Smooth muscle cell (in vitro differentiated cells): ENCODE data around the gene PCDHB3. TPM values are rescaled to one million over a fixed set of nuclear protein-coding genes. Genes with fewer than 3 reads are reported as not detected.
"Not testable (repeated sequence)": the region's sequence is repeated elsewhere in the genome, so short reads cannot be mapped to it uniquely, and the experiment has no call there.

ENCODE experiments used
- DNase-seq: peaks from one replicate; lab custom pipeline; 2025; ENCODE audit not compliant: unreplicated experiment; lab: John Stamatoyannopoulos, UW
- H2AFZ ChIP-seq: fragments of 200-600 bp; sonication (generic); 2 replicates; pipeline ENCODE4 v1.6.0; 2016; ENCODE audit warnings: antibody characterized with exemption, low read depth, mild to moderate bottlenecking
- H3F3A ChIP-seq: fragments of 200-600 bp; sonication (generic); 2 replicates; pipeline ENCODE4 v1.6.0; 2017; ENCODE audit warnings: antibody characterized with exemption, low read depth
- H3K27ac ChIP-seq: fragments of 200-600 bp; sonication (generic); 2 replicates; pipeline ENCODE4 v1.5.1; 2016; ENCODE audit warnings: low read depth, mild to moderate bottlenecking
- H3K27me3 ChIP-seq: fragments of 200-600 bp; sonication (generic); 2 replicates; pipeline ENCODE4 v1.6.1; 2016; ENCODE audit warnings: low read depth, mild to moderate bottlenecking
- H3K36me3 ChIP-seq: fragments of 200-600 bp; sonication (generic); 2 replicates; pipeline ENCODE4 v1.5.1; 2016; ENCODE audit warnings: low read depth
- H3K4me1 ChIP-seq: fragments of 200-600 bp; sonication (generic); 2 replicates; pipeline ENCODE4 v1.5.1; 2016; ENCODE audit warnings: low read depth
- H3K4me2 ChIP-seq: fragments of 200-600 bp; sonication (generic); 2 replicates; pipeline ENCODE4 v1.6.0; 2016; ENCODE audit warnings: mild to moderate bottlenecking
- H3K4me3 ChIP-seq: fragments of 200-600 bp; sonication (generic); 2 replicates; pipeline ENCODE4 v1.5.1; 2016; ENCODE audit warnings: mild to moderate bottlenecking
- H3K79me2 ChIP-seq: fragments of 200-600 bp; sonication (generic); 2 replicates; pipeline ENCODE4 v1.6.0; 2016; ENCODE audit warnings: low read depth, mild to moderate bottlenecking
- H3K9ac ChIP-seq: fragments of 200-600 bp; sonication (generic); 2 replicates; pipeline ENCODE4 v1.6.0; 2016; ENCODE audit warnings: low read depth
- H3K9me3 ChIP-seq: fragments of 200-600 bp; sonication (generic); replicated peaks from 2 replicates; pipeline ENCODE4 v1.5.1; 2016; ENCODE audit warnings: low read depth
- H4K20me1 ChIP-seq: fragments of 200-600 bp; sonication (generic); 2 replicates; pipeline ENCODE4 v1.6.0; 2016; ENCODE audit warnings: low read depth
- CTCF ChIP-seq: fragments of 200-600 bp; sonication (generic); IDR thresholded peaks from 2 replicates; pipeline ENCODE4 v1.5.1; 2017; ENCODE audit warnings: borderline replicate concordance, mild to moderate bottlenecking, antibody characterized with exemption; ENCODE audit not compliant: insufficient read depth, poor library complexity, severe bottlenecking
- WGBS: methylation state at CpG from one replicate; pipeline ENCODE4 v1.1.7; 2016; ENCODE audit warnings: low lambda C conversion rate; 5-methylcytosine and 5-hydroxymethylcytosine counted together
- polyA plus RNA-seq: library from polyadenylated mRNA; unstranded; fragments of >200 nt; fragmentation: Nextera tagmentation; extraction: Ambion mirVana; gene quantifications from 2 replicates; pipeline ENCODE4 v1.2.1, GENCODE V29; 2016
- total RNA-seq: library from RNA; depleted of rRNA; stranded (reverse); fragments of >200 nt; gene quantifications from 2 replicates; pipeline ENCODE4 v1.2.3, GENCODE V29; 2014

Gene PCDHB3
- total and polyA plus RNA-seq, 2 experiments from 2014 or later = 1.8 to 3.8 TPM

DNA sequence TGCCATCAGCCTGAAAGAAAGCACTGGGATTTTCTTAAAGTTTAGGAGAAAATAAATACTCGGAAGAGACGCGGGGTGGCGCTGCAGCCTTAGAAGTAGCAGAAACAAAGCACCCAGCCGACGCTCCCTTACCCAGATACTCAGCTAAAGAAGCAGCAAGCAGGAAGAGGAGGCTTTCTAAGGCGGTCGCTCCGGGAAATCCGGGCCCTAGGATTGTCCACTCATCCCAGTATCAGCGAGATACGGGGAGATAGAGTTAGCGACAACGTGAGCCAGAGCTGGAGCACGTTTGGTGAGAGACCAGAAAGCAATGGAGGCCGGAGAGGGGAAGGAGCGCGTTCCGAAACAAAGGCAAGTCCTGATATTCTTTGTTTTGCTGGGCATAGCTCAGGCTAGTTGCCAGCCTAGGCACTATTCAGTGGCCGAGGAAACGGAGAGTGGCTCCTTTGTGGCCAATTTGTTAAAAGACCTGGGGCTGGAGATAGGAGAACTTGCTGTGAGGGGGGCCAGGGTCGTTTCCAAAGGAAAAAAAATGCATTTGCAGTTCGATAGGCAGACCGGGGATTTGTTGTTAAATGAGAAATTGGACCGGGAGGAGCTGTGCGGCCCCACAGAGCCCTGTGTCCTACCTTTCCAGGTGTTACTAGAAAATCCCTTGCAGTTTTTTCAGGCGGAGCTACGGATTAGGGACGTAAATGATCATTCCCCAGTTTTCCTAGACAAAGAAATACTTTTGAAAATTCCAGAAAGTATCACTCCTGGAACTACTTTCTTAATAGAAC is 5.6 kb upstream of the PCDHB3 start, which contains the start of gene PCDHB2:
TSS of gene PCDHB2 (plus strand) at position 135 of the 782 bp plus-strand sequence. CDS start at position 311, 176 bp downstream.
- peaks cover 36% of the 10 kb centered on the region for H3K79me2 ChIP-seq
- WGBS = 3% methylated on average over 29 of the region's 29 CpGs
- H3K4me3 ChIP-seq = peak within 1 kb of the TSS; percentile 85
- peak within 1 kb of the TSS; percentile 88 for H3K4me2 ChIP-seq
- no peaks in the 10 kb centered on the region for H3K27me3 ChIP-seq
- peak within 1 kb of the TSS; percentile 82 for H3K27ac ChIP-seq
- peak; percentile 20 for DNase-seq
- H3F3A ChIP-seq = no peaks in the 10 kb centered on the region
- H3K9ac ChIP-seq = peak within 1 kb of the TSS; percentile 90
- H4K20me1 ChIP-seq = no peaks in the 10 kb centered on the region
- H3K4me1 ChIP-seq = no peaks in the 10 kb centered on the region
- H3K9me3 ChIP-seq = peaks cover 14% of the 10 kb centered on the region
- peaks cover 24% of the 10 kb centered on the region for H3K36me3 ChIP-seq
- H2AFZ ChIP-seq = peak within 1 kb of the TSS; percentile 98
- peak; percentile 79 for TF ChIP-seq CTCF

- WGBS = 70% methylated on average over 12 of the region's 12 CpGs
- Histone ChIP-seq H3K9ac (peak overlapping the region; percentile 90), H2AFZ (peak overlapping the region; percentile 98), H3K9me3 (peaks cover 14% of the 10 kb centered on the region), H3K4me2 (peak overlapping the region; percentile 88), H3F3A (no peaks in the 10 kb centered on the region), H3K79me2 (peaks cover 36% of the 10 kb centered on the region), H3K27me3 (no peaks in the 10 kb centered on the region), H4K20me1 (no peaks in the 10 kb centered on the region), H3K27ac (no peak overlapping the region), H3K36me3 (peaks cover 25% of the 10 kb centered on the region), H3K4me3 (peak overlapping the region; percentile 85), H3K4me1 (no peaks in the 10 kb centered on the region)
- TF ChIP-seq CTCF = no peak
- no peak for DNase-seq
These were observed 5.0 kb upstream of the PCDHB3 start for GRCh38 chr5:141095263-141095641.

DNA sequence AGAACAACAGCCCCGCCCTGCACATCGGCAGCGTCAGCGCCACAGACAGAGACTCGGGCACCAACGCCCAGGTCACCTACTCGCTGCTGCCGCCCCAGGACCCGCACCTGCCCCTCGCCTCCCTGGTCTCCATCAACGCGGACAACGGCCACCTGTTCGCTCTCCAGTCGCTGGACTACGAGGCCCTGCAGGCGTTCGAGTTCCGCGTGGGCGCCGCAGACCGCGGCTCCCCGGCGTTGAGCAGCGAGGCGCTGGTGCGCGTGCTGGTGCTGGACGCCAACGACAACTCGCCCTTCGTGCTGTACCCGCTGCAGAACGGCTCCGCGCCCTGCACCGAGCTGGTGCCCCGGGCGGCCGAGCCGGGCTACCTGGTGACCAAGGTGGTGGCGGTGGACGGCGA is 4.1 kb upstream of the PCDHB3 start:
- not testable (repeated sequence) for H4K20me1 ChIP-seq
- WGBS = 98% methylated on average over 38 of the region's 46 CpGs

GRCh38 chr5:141096586-141096985 is 3.7 kb upstream of the PCDHB3 start:
- not testable (repeated sequence) for H3F3A ChIP-seq, DNase-seq, H3K27ac ChIP-seq, H4K20me1 ChIP-seq, H3K4me1 ChIP-seq, H3K4me2 ChIP-seq, H2AFZ ChIP-seq, H3K4me3 ChIP-seq, H3K27me3 ChIP-seq, H3K9ac ChIP-seq
- Histone ChIP-seq H3K79me2 (peaks cover 36% of the 10 kb centered on the region), H3K9me3 (peaks cover 20% of the 10 kb centered on the region), H3K36me3 (peaks cover 37% of the 10 kb centered on the region)
- WGBS = 98% methylated on average over 29 of the region's 38 CpGs

More for the DNA sequence above, 4.1 kb upstream of the PCDHB3 start:
- H3F3A ChIP-seq, H3K27ac ChIP-seq, DNase-seq, H2AFZ ChIP-seq, H3K9ac ChIP-seq, H3K4me1 ChIP-seq, H3K4me2 ChIP-seq, H3K27me3 ChIP-seq, H3K4me3 ChIP-seq: not testable (repeated sequence)
- Histone ChIP-seq H3K36me3 (peaks cover 33% of the 10 kb centered on the region), H3K79me2 (peaks cover 36% of the 10 kb centered on the region), H3K9me3 (peaks cover 16% of the 10 kb centered on the region)
